SU-DHL-6 (cell line): ENCODE measurements around the gene SERPINC1.

ENCODE experiments used
- EZH2phosphoT487 ChIP-seq: fragments of 200-600 bp; sonication (generic), shearing (Covaris generic); conservative IDR thresholded peaks from 2 replicates; pipeline ENCODE4 v1.6.1; 2018; ENCODE audit warnings: mild to moderate bottlenecking, antibody characterized with exemption, low read length, moderate library complexity, mixed read lengths
- TF ChIP-seq, protein P1 (sequence below): fragments of 200-600 bp; sonication (generic); IDR thresholded peaks from one replicate; pipeline ENCODE4 v1.5.1; 2017; ENCODE audit warnings: antibody characterized with exemption, mild to moderate bottlenecking, low read length, moderate library complexity; ENCODE audit not compliant: insufficient read depth, poor library complexity, severe bottlenecking

DNA sequence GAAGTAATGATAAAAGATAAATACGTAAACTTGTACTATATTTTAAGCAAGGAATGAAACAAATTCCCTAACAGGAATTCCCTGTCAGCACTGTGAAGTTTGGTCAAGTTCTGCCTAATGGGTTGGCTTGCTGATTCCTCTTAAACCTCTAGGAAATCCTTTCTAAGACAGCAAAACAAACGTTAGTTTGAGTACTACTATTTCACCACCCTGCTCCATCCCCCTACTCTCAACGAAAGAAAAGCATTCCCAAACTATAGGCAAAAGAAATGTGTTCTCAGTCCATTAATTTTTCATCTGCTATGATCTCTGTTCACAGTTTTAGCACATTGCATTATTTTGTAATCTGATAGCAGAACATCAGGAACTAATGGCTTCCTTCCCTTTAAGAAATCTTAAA, 16.1 kb downstream of the SERPINC1 start:
- TF ChIP-seq, protein P1, sequence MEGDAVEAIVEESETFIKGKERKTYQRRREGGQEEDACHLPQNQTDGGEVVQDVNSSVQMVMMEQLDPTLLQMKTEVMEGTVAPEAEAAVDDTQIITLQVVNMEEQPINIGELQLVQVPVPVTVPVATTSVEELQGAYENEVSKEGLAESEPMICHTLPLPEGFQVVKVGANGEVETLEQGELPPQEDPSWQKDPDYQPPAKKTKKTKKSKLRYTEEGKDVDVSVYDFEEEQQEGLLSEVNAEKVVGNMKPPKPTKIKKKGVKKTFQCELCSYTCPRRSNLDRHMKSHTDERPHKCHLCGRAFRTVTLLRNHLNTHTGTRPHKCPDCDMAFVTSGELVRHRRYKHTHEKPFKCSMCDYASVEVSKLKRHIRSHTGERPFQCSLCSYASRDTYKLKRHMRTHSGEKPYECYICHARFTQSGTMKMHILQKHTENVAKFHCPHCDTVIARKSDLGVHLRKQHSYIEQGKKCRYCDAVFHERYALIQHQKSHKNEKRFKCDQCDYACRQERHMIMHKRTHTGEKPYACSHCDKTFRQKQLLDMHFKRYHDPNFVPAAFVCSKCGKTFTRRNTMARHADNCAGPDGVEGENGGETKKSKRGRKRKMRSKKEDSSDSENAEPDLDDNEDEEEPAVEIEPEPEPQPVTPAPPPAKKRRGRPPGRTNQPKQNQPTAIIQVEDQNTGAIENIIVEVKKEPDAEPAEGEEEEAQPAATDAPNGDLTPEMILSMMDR, result no peak
- TF ChIP-seq EZH2phosphoT487, result no peak
